Measurements from ENCODE around the gene IRF9. TPM values are rescaled to one million over a fixed set of nuclear protein-coding genes. Genes with fewer than 3 reads are reported as not detected.

Gene IRF9
- total and polyA plus RNA-seq, 2 of the 13 experiments (the other 11 are each of a cell fraction or from before 2014, with no cell fraction given) = 14.9 to 49.7 TPM

- peak; percentile 96 for TF ChIP-seq ZNF773 (CRISPR knock-in tag; IDR thresholded peaks at IDR 0.05; ENCODE audit: borderline replicate concordance)
- peak; percentile 99 for TF ChIP-seq RBM39 (IDR thresholded peaks at IDR 0.05; ENCODE audit: low read depth, low read length, poor library complexity, severe bottlenecking)
- TF ChIP-seq ZMAT5 (CRISPR knock-in tag; IDR thresholded peaks at IDR 0.05; ENCODE audit: borderline replicate concordance, low read depth) = no peak
- TF ChIP-seq ZNF337 (CRISPR knock-in tag; IDR thresholded peaks at IDR 0.05; ENCODE audit: borderline replicate concordance, low read depth) = peak; percentile 94; the same call in 1 of the 2 replicates
- TF ChIP-seq ZNF569 (CRISPR knock-in tag; IDR thresholded peaks at IDR 0.05; ENCODE audit: borderline replicate concordance) = peak; percentile 98; the same call in 1 of the 2 replicates
- TF ChIP-seq ISX (CRISPR knock-in tag; conservative IDR thresholded peaks at IDR 0.05) = no peak
- TF ChIP-seq, protein P1, sequence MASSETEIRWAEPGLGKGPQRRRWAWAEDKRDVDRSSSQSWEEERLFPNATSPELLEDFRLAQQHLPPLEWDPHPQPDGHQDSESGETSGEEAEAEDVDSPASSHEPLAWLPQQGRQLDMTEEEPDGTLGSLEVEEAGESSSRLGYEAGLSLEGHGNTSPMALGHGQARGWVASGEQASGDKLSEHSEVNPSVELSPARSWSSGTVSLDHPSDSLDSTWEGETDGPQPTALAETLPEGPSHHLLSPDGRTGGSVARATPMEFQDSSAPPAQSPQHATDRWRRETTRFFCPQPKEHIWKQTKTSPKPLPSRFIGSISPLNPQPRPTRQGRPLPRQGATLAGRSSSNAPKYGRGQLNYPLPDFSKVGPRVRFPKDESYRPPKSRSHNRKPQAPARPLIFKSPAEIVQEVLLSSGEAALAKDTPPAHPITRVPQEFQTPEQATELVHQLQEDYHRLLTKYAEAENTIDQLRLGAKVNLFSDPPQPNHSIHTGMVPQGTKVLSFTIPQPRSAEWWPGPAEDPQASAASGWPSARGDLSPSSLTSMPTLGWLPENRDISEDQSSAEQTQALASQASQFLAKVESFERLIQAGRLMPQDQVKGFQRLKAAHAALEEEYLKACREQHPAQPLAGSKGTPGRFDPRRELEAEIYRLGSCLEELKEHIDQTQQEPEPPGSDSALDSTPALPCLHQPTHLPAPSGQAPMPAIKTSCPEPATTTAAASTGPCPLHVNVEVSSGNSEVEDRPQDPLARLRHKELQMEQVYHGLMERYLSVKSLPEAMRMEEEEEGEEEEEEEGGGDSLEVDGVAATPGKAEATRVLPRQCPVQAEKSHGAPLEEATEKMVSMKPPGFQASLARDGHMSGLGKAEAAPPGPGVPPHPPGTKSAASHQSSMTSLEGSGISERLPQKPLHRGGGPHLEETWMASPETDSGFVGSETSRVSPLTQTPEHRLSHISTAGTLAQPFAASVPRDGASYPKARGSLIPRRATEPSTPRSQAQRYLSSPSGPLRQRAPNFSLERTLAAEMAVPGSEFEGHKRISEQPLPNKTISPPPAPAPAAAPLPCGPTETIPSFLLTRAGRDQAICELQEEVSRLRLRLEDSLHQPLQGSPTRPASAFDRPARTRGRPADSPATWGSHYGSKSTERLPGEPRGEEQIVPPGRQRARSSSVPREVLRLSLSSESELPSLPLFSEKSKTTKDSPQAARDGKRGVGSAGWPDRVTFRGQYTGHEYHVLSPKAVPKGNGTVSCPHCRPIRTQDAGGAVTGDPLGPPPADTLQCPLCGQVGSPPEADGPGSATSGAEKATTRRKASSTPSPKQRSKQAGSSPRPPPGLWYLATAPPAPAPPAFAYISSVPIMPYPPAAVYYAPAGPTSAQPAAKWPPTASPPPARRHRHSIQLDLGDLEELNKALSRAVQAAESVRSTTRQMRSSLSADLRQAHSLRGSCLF (CRISPR knock-in tag; IDR thresholded peaks at IDR 0.05; ENCODE audit: borderline replicate concordance) = peak; percentile 19; the same call in 1 of the 2 replicates
- peak; percentile 96 for TF ChIP-seq CREB3 (CRISPR knock-in tag; IDR thresholded peaks at IDR 0.05)
- TF ChIP-seq NKX3-1 (CRISPR knock-in tag; IDR thresholded peaks at IDR 0.05) = peak; percentile 84
- no peak; the same call in 1 of the 2 replicates for TF ChIP-seq KDM1A (CRISPR knock-in tag; IDR thresholded peaks at IDR 0.05)
- TF ChIP-seq, protein P2, sequence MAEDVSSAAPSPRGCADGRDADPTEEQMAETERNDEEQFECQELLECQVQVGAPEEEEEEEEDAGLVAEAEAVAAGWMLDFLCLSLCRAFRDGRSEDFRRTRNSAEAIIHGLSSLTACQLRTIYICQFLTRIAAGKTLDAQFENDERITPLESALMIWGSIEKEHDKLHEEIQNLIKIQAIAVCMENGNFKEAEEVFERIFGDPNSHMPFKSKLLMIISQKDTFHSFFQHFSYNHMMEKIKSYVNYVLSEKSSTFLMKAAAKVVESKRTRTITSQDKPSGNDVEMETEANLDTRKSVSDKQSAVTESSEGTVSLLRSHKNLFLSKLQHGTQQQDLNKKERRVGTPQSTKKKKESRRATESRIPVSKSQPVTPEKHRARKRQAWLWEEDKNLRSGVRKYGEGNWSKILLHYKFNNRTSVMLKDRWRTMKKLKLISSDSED (CRISPR knock-in tag; IDR thresholded peaks at IDR 0.05) = no peak
- peak; percentile 63; the same call in 1 of the 2 replicates for TF ChIP-seq RNF2 (conservative IDR thresholded peaks at IDR 0.05; ENCODE audit: low read depth)
- TF ChIP-seq YEATS2 (CRISPR knock-in tag; IDR thresholded peaks at IDR 0.05; ENCODE audit: borderline replicate concordance) = peak; percentile 98
- peak; percentile 97 for TF ChIP-seq ETV6 (CRISPR knock-in tag; conservative IDR thresholded peaks at IDR 0.05)
- TF ChIP-seq HBP1 (CRISPR knock-in tag; IDR thresholded peaks at IDR 0.05; ENCODE audit: low read depth) = peak; percentile 99
- peak; percentile 74 for TF ChIP-seq HNRNPK (IDR thresholded peaks at IDR 0.05; ENCODE audit: low read depth, low read length, poor library complexity, severe bottlenecking)
- TF ChIP-seq HNRNPUL1 (IDR thresholded peaks at IDR 0.05; ENCODE audit: low read depth, low read length) = no peak
- TF ChIP-seq GATAD2A (CRISPR knock-in tag; IDR thresholded peaks at IDR 0.05) = peak; percentile 89
- TF ChIP-seq NFRKB (IDR thresholded peaks at IDR 0.05) = peak; percentile 12
- peak; percentile 99 for TF ChIP-seq ERF (CRISPR knock-in tag; IDR thresholded peaks at IDR 0.05)
Observed at GRCh38 chr14:24212924-24213865, 52.1 kb downstream of the IRF9 start, which contains the start of gene CHMP4A (continued).

All from HepG2 (cell line).